GM19468 (cell line): ENCODE results near the gene TNFRSF18.
"Not testable (repeated sequence)": the region's sequence is repeated elsewhere in the genome, so short reads cannot be mapped to it uniquely, and the experiment has no call there.

Source experiments
- ATAC-seq: cut with Tn5 transposase; IDR thresholded peaks from one replicate; pipeline ENCODE4 v1.9.1; 2021; ENCODE audit warnings: mild to moderate bottlenecking, moderate library complexity, moderate number of reproducible peaks; ENCODE audit not compliant: unreplicated experiment; ENCODE audit errors: extremely low read depth

The TNFRSF18 gene, protein sequence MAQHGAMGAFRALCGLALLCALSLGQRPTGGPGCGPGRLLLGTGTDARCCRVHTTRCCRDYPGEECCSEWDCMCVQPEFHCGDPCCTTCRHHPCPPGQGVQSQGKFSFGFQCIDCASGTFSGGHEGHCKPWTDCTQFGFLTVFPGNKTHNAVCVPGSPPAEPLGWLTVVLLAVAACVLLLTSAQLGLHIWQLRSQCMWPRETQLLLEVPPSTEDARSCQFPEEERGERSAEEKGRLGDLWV

DNA sequence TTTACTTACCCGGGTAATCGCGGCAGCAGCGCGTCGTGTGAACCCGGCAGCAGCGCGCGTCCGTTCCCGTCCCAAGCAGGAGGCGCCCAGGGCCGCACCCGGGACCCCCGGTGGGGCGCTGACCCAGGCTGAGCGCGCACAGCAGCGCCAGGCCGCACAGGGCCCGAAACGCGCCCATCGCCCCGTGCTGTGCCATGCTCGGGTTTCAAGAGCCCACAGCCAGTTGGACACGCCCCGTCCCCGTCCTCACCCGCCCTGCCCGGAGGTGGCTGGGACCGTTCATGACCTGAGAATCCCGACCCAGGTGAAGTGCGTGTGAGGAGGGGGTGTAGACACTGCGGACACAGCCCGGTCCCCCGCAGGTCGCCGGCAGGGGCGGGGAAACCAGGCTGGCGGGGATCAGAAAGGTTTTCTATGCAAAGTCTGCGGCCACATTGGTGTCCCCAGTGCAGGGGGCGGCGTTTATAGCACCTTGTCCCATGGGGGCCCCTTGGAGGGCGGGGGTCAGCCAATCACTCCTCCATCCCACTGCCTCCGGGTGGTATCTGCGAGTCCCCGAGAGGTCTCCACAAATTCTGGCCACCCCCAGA, at the start of gene TNFRSF18:
TSS of gene TNFRSF18 (minus strand) at position 217 of the 590 bp plus-strand sequence. CDS start at position 196, 21 bp downstream.
- ATAC-seq = no peak

DNA sequence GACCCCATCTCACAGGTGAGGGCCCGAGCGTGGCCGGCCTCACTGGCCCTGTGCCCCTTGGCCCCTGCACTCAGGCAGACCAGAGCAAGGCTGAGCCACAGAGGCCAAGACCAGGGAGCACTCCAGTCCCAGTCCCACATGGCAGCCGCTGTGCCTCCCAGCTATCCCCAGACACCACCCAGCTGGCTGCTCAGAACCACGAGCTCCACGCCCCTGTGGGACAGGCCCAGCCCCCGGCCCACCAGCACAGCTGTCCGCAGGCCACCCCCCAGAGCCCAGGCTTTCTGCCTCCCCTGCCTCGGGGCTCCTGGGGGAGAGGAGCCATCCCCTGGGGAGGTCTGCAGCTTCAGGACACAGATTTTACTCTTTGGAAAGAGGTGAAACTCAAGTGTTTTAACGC, 49.2 kb upstream of the TNFRSF18 start:
- no peak for ATAC-seq

DNA sequence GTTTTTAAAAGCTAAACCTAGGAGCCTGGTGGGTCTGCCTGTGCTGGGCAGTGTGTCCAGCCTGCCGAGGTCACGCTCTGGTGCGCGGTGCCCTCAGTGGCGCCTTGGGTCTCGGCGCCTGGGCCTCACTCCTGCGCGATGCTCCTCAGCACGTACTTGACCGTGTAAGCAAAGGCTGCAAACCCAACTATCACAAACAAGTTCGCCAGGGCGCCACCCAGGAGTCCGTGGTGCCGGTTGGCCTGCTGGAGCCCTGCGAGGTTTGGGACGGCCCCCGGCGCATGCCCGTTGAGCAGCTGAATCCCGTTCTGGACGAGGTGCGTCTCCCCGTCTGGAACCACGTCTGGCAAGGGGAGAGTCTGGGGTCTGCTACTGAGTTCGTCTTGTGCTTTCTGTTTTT, 48.7 kb upstream of the TNFRSF18 start:
- ATAC-seq = no peak

DNA sequence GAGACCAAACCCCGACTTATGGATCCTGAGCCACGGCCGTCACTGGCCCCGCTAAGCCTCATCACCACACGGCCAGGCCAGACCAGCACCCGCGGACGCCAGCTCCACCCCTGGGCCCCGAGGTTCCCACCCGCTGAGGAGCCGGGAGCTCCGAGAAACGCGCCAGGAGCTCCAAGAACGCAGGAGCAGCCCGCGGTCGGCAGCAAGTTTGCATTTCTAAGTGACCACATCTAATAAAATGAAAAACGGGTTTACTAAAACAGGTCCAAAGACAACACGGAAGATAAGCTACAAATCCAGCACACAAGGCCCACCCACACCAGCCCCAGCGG, 48.2 kb upstream of the TNFRSF18 start:
- no peak for ATAC-seq

DNA sequence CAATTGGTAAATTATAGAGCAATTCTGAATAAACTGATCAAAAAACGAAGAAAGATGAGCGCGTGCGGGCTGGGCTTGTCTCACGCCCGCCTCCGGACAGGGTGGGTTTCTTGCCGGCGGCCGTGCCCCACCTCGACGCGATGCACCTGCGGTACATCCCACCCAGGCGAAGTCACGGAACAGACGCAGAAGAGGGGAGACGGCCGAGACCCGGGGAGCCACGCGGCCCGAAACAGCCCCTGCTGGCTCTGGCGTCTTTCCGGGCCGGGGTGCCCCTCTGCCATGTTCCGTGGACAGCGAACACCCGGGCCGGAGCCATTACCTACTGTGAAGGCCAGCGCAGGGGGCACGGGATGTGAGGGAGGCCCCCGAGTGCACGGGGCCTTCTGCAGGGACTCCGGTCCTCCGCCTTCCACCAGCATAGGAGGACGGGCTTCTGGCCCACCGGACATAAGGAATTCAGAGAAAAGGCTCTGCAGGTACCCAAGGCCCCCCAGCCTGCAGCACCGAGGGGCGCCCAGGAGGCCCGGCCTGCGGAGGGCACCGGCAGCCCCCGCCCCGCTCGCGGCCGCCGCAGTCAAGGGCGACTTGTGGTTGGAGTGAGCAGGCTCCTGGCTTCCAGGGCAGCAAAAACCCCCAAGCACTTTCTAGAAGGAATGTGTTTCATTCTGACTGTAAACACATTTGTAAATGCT, 47.7 kb upstream of the TNFRSF18 start:
- ATAC-seq = no peak

DNA sequence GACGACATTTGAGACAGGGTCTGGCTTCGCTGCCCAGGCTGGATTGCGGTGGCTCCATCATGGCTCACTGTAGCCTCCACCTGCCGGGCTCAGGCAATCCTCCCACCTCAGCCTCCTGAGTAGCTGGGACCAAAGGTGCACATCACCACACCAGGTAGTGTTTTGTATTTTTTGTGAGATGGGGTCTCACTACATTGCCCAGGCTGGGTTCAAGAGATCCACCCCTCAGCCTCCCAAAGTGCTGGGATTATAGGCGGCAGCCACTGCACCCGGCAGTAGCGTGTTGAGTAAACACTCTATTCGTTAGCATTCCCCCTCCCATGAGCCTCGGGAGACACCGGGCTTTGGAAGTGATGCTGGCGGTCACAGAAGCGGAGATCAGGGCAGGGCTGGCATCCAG, 46.9 kb upstream of the TNFRSF18 start:
- no peak for ATAC-seq

DNA sequence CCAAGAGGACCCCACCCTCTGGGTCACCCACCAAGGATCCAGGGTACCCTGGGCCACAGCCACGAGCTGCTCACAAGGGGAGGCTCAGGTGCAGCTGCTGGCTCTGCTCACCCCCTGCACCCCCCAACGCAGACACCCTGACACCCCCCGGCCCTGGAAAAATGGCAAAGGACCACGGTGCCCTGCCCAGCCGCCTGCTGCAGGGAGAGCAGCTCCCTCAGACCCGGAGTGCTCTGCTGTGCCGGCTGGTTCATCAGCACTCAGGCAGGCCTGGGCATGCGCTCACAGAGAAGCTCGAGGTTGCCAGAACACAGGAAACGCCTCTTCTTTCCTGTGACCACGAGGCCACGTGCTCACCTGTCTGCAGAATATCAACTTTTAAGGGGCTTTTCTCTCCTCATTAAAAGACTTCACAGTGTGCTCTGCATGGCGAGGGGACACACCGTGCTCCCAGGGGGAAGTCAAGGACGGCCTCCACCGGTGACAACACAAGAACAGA, 44.4 kb upstream of the TNFRSF18 start:
- ATAC-seq = no peak

DNA sequence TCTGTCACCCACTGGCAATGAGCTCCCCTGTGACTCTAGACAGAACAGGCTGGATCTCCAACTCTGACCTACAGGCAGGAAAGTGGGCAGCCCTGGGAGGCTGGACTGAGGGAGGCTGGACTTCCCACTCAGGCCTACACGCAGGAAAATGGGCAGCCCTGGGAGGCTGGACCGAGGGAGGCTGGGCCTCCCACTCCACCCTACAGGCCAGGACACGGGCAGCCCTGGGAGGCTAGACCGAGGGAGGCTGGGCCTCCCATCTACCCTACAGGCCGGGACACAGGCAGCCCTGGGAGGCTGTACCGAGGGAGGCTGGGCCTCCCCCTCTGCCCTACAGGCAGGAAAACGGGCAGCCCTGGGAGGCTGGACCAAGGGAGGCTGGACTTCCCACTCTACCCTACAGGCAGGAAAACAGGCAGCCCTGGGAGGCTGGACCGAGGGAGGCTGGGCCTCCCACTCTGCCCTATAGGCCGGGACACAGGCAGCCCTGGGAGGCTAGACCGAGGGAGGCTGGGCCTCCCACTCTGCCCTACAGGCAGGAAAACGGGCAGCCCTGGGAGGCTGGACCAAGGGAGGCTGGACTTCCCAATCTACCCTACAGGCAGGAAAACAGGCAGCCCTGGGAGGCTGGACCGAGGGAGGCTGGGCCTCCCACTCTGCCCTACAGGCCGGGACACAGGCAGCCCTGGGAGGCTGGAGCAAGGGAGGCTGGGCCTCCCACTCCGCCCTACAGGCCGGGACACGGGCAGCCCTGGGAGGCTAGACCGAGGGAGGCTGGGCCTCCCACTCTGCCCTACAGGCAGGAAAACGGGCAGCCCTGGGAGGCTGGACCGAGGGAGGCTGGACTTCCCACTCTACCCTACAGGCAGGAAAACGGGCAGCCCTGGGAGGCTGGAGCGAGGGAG, 41.9 kb upstream of the TNFRSF18 start:
- ATAC-seq = not testable (repeated sequence)

DNA sequence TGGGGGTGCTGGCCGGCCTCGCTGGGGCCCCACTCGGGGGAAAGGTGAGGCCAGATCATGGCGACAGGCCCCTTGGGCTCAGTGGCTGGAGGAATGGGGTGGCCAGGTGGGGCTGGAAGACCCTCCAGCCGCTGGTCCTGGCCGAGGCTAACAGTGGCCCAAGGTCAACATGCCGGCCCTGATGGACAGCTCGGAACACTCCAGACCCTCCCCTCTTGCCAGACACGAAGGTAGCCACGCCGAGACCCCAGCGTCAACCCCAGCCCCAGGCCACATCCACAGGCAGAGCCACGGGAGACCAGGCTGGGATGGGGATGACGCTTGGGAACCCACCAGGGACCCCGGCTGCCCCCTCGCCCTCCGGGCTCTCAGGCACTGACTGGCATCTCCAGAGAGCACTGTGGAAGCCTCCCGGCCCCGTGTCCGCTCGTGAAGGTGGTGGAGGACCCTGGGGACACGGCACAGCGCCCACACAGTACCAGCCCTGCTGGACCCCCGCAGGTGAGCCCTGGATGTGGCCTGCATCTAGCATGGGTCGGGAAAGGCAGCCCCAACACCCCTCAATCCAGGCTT, 41.0 kb upstream of the TNFRSF18 start:
- ATAC-seq = no peak

DNA sequence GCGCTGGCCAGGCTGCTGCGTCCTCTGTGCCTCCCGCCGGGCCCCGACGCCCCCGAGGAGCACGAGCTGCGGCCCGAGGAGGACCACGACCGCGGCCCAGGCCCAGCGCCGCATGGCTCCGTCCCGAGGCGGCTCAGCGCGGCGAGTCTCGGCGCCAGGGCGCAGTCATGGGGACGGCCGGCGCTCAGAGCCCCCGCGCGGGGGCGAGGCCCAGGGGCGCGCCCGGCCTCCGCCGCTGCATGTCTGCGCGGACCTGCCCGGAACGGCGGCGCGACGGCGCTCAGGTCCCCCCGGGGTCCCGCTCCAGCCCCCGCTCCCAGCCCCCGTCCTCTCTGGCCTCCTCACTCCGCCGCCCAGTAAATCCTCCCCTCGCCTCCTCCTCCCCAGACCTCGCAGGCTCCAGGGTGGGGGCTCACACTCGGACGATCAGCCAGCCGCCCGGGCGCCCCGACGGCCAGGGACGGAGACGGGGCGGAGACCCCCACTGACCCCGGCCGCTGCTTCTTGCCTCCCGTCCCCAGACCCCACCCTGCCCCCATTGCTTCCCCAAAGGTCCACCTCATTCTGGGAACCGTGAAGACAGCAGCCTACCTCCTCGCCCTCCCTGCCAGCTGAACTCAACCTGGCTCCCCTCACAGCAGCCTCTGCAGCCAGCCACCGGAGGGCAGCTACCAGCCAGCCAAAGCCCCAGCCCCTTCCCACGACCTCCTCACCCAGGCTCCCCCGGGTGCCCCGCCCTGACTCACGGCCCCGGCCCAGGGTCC, 40.4 kb upstream of the TNFRSF18 start, which contains the start of gene C1QTNF12:
TSS of gene C1QTNF12 (minus strand) at position 146 of the 764 bp plus-strand sequence. CDS start at position 114, 32 bp downstream.
- no peak for ATAC-seq

DNA sequence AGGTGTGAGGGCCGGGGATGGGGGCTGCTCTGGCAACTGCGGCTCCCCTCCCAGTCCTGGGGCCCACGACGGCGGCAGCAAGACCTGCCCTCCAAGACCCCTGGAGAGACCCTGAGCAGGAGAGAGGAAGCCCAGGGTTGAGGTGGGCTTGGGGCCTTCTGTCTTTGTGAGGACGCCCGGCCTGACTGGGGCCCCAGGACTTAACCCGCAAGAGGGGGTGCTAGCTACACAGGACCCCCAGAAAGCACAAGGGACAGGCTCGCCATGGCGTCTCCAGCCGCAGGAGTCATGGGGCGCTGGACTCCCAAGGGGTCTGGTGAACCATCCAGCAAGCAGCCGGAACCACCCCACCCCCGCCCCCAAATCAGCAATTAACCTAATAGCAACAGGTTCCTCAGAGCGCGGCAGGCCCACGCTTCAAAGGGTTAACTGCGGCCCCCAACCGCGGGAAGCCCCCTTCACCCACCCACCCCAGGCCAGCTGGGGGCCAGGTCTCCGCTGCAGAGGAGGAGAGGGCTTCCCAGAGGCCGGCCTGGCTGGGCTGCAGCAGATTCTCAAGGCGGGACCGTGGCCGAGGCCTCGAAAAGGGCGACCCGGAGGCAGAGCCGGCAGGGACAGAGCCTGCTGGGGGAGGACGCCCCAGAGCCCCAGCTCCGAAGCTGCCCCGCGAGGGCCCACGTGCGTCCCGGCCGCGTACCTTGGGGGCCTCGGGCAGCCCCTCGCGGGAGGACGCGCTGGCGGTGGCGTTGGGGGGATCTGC, 39.6 kb upstream of the TNFRSF18 start:
- ATAC-seq = no peak

DNA sequence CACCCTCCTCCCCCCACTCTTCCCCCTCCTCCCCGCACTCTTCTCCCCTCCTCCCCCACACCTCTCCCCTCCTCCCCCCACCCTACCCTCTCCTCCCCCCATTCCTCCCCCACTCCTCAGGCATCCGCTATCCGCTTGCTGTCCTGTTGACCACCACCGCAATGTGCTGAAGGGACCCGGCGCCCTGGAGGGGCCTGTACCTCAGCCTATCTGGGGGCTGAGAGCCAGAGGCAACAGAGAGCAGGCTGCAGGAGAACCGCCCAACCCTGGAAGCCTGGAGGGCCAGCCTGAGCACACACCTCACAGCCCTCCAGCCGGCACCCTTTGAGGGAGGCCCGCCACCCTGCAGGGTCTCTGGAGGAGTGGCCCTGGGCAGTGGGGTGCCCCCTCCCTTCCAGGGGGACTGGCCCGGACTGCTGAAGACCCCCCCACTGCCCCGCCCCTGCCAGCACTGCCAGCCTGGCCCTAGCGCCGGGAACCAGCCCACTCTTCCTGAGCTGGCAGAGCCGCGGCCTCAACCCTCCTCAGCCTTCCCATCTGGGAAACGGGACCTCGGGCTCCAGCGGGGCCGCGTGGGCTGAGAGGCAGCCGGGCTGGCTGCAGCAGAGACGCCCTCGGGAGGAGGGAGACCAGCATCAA, 38.9 kb upstream of the TNFRSF18 start:
- ATAC-seq = no peak

DNA sequence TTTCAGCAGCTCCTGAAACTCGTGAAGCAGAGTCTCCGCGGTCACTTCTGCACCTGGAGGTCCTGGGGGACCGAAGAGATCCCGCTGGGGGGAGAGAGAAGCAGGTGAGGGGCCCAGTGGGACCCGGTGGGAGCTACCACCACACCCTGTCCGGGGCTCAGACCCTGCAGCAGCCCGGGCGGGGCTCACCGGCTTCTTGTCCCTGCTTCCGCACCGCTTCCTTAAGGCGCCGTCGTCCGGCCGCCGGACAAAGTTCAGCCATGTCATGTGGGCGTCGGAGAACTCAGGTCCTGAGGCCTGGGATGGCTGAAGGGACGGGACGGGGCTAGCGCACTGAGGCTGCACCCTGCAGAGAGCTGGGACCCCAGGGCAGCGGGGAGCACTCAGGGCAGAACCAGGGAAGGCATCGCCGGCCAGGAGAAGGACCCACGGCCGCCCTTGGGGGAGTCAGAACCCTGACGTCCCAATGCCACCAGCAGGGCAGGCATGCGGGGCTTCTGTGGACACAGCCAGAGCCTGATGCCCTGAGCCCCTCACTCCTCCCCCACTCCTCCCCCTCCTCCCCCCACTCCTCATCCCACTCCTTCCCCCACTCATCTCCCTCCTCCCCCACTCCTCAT, 37.9 kb upstream of the TNFRSF18 start:
- ATAC-seq = no peak

DNA sequence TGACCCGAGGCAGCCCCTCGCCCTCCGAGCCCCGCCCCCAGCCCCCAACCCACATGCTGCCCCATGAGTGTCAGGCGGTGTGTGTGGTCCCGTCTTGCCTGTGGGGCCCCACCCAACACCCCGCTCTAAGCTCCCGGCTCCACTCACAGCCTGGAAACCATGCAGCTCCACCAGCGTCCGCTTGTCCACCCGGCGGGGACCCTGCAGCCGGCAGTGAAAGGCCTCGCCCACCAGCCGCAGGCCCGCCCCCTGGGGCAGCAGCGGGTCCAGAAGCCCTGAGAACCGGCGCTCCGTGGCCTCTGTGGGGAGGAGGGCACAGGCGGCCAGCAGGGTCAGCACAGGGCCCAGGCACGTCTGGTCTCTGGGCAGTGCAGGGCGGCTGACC, 37.4 kb upstream of the TNFRSF18 start:
- no peak for ATAC-seq

DNA sequence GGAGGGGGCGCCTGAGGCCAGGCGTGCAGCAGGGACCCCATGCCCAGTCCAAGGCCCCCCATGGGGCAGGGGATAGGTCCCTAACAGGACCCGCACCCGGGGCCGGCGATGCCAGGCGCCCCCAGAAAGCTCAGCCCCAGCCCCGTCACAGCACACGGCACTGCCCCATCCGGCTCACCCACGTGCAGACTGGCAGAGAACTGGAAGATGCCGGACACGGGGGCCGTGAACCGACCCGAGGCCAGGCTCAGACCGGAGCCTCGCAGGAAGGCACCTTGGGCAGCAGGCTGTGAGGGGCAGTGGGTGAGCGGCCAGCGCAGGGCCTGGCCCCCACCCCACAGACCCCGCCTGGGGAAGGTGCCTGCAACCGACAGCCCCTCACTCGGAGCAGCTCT, 36.9 kb upstream of the TNFRSF18 start:
- ATAC-seq = no peak

DNA sequence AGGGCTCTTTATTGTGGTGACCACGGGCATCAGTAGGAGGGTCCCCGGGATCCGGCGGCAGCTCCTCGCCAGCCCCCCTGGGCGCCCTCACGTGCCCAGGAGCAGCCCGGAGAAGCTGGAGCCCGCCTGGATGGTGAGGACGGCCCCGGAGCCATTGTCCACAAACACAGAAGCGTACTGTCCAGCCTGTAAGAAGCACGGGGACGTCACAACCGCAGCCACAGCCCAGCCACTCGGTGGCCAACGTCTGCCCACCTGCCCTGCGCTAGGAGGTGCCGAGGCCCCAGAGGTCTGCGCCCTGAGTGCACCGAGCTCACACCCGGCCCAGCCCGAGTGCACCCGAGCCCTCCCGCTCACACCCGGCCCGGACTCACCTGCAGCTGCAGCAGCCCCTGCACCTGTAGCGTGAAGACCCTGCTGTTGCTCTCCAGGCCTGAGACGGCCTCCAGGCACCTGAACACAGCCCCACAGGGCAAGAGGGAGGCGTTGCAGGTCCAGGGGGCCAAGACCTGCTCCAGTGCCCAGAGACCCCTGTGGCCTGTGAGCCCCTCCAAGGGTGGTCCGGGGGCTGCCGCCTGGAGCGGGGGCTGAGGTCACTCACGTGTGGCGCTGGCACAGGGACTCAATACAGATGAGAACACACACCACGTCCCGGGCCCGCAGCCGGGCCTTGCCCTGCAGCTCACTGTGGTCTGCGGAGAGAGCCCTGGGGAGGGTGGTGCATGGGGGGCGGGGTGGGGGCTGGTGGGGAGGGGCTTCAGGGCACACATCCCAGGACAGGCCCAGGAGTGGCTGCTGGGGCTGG, 36.3 kb upstream of the TNFRSF18 start:
- ATAC-seq = no peak
